ENCODE results near the gene ARAP2. TPM values are rescaled to one million over a fixed set of nuclear protein-coding genes. Genes with fewer than 3 reads are reported as not detected.
"Not testable (repeated sequence)": the region's sequence is repeated elsewhere in the genome, so short reads cannot be mapped to it uniquely, and the experiment has no call there.

Gene ARAP2
- total and polyA plus RNA-seq, 5 donors from 2014 or later: 10.2 to 92.2 (median 14.6) TPM

GRCh38 chr4:36183232-36183631 is 61.1 kb downstream of the ARAP2 start:
- Histone ChIP-seq H3K4me1 (ENCODE audit: control insufficient read depth, insufficient read depth, low read length, poor library complexity, severe bottlenecking) (no peaks in the 10 kb centered on the region), H3K36me3 (ENCODE audit: control insufficient read depth, insufficient read depth, low read length) (peaks cover 38% of the 10 kb centered on the region), H3K27me3 (ENCODE audit: control insufficient read depth, insufficient read depth, low read length) (no peaks in the 10 kb centered on the region), H3K9me3 (ENCODE audit: control insufficient read depth in 2 of 2, low read length in 2 of 2) (no peaks in the 10 kb centered on the region), H3K27ac (ENCODE audit: insufficient read depth, low read length, poor library complexity, severe bottlenecking) (no peak overlapping the region), H3K4me3 (ENCODE audit: low read depth, low read length) (no peak overlapping the region)
- no peak overlapping the region for H3K4me3 Mint-ChIP-seq
- H3K27ac Mint-ChIP-seq: no peak overlapping the region
- peaks cover 50% of the 10 kb centered on the region for H3K36me3 Mint-ChIP-seq
- DNase-seq: no peak
- H3K27me3 Mint-ChIP-seq: no peaks in the 10 kb centered on the region
- no peak for ATAC-seq (ENCODE audit: low read depth in 2 of 2)
- H3K9me3 Mint-ChIP-seq: no peaks in the 10 kb centered on the region
- H3K4me1 Mint-ChIP-seq: peaks cover 0 to 16% (median 6%) of the 10 kb centered on the region in 4 donors

- ATAC-seq (ENCODE audit: low read depth in 2 of 2); DNase-seq; H3K4me3 ChIP-seq (ENCODE audit: low read depth, low read length); H3K9me3 Mint-ChIP-seq; H3K4me1 ChIP-seq (ENCODE audit: control insufficient read depth, insufficient read depth, low read length, poor library complexity, severe bottlenecking); H3K27me3 ChIP-seq (ENCODE audit: control insufficient read depth, insufficient read depth, low read length); H3K27me3 Mint-ChIP-seq; H3K9me3 ChIP-seq (ENCODE audit: control insufficient read depth in 2 of 2, low read length in 2 of 2); H3K4me3 Mint-ChIP-seq; H3K27ac ChIP-seq (ENCODE audit: insufficient read depth, low read length, poor library complexity, severe bottlenecking): not testable (repeated sequence)
- H3K36me3 Mint-ChIP-seq: peaks cover 49% of the 10 kb centered on the region
- H3K27ac Mint-ChIP-seq: peak overlapping the region in 1 of 3 donors; percentile 26
- H3K36me3 ChIP-seq (ENCODE audit: control insufficient read depth, insufficient read depth, low read length): peaks cover 48% of the 10 kb centered on the region
- H3K4me1 Mint-ChIP-seq: peaks cover 0 to 16% (median 6%) of the 10 kb centered on the region in 4 donors
Measured at GRCh38 chr4:36182315-36182714, 62.0 kb downstream of the ARAP2 start.

DNA sequence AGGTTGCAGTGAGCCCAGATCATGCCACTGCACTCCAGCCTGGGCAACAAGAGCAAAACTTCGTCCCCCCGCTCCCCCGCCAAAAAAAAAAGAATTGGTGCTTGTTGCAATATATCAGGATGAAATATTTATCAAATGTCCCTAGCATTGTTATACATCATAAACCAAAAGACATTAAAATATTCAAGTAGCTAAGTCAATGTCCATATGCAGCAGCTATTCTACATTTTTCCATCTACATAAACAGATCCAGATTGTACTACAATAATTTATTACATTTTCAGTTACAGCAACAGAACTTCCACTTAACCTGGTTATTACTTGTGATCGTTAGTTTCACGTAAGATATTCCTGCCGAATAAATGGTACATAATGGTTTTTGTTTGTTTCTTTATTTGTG is 64.1 kb downstream of the ARAP2 start:
- DNase-seq (no peak), ATAC-seq (ENCODE audit: low read depth in 2 of 2) (no peak)
- no peaks in the 10 kb centered on the region for H3K9me3 ChIP-seq (ENCODE audit: control insufficient read depth in 2 of 2, low read length in 2 of 2)
- H3K4me1 ChIP-seq (ENCODE audit: control insufficient read depth, insufficient read depth, low read length, poor library complexity, severe bottlenecking): no peaks in the 10 kb centered on the region
- peaks cover 42% of the 10 kb centered on the region for H3K36me3 ChIP-seq (ENCODE audit: control insufficient read depth, insufficient read depth, low read length)
- H3K9me3 Mint-ChIP-seq: no peaks in the 10 kb centered on the region
- H3K4me1 Mint-ChIP-seq: peaks cover 0 to 16% (median 4%) of the 10 kb centered on the region in 4 donors
- no peak overlapping the region for H3K4me3 ChIP-seq (ENCODE audit: low read depth, low read length)
- no peak overlapping the region for H3K27ac Mint-ChIP-seq
- H3K27me3 Mint-ChIP-seq: no peaks in the 10 kb centered on the region
- peaks cover 51% of the 10 kb centered on the region for H3K36me3 Mint-ChIP-seq
- no peak overlapping the region for H3K4me3 Mint-ChIP-seq
- H3K27ac ChIP-seq (ENCODE audit: insufficient read depth, low read length, poor library complexity, severe bottlenecking): no peak overlapping the region
- H3K27me3 ChIP-seq (ENCODE audit: control insufficient read depth, insufficient read depth, low read length): no peaks in the 10 kb centered on the region

- H3K27me3 ChIP-seq (ENCODE audit: control insufficient read depth, insufficient read depth, low read length): no peaks in the 10 kb centered on the region
- Mint-ChIP-seq H3K36me3 (peaks cover 54% of the 10 kb centered on the region), H3K9me3 (no peaks in the 10 kb centered on the region), H3K27me3 (no peaks in the 10 kb centered on the region), H3K4me3 (no peak overlapping the region), H3K4me1 (peaks cover 0 to 23% (median 6%) of the 10 kb centered on the region in 4 donors), H3K27ac (peak overlapping the region in 1 of 3 donors; percentile 1)
- no peaks in the 10 kb centered on the region for H3K4me1 ChIP-seq (ENCODE audit: control insufficient read depth, insufficient read depth, low read length, poor library complexity, severe bottlenecking)
- DNase-seq (no peak), ATAC-seq (ENCODE audit: low read depth in 2 of 2) (no peak)
- H3K9me3 ChIP-seq (ENCODE audit: control insufficient read depth in 2 of 2, low read length in 2 of 2): no peaks in the 10 kb centered on the region
- H3K4me3 ChIP-seq (ENCODE audit: low read depth, low read length): no peak overlapping the region
- no peak overlapping the region for H3K27ac ChIP-seq (ENCODE audit: insufficient read depth, low read length, poor library complexity, severe bottlenecking)
- peaks cover 39% of the 10 kb centered on the region for H3K36me3 ChIP-seq (ENCODE audit: control insufficient read depth, insufficient read depth, low read length)
Measured at GRCh38 chr4:36178484-36178883, 65.8 kb downstream of the ARAP2 start.

- peaks cover 52% of the 10 kb centered on the region for H3K36me3 Mint-ChIP-seq
- no peaks in the 10 kb centered on the region for H3K27me3 ChIP-seq (ENCODE audit: control insufficient read depth, insufficient read depth, low read length)
- no peak overlapping the region for H3K4me3 Mint-ChIP-seq
- H3K4me3 ChIP-seq (ENCODE audit: low read depth, low read length): no peak overlapping the region
- H3K27ac Mint-ChIP-seq: no peak overlapping the region
- H3K9me3 Mint-ChIP-seq: no peaks in the 10 kb centered on the region
- H3K9me3 ChIP-seq (ENCODE audit: control insufficient read depth in 2 of 2, low read length in 2 of 2): no peaks in the 10 kb centered on the region
- no peak overlapping the region for H3K27ac ChIP-seq (ENCODE audit: insufficient read depth, low read length, poor library complexity, severe bottlenecking)
- no peaks in the 10 kb centered on the region for H3K27me3 Mint-ChIP-seq
- H3K4me1 Mint-ChIP-seq: peaks cover 0 to 23% (median 6%) of the 10 kb centered on the region in 4 donors
- DNase-seq (no peak), ATAC-seq (ENCODE audit: low read depth in 2 of 2) (no peak)
- H3K36me3 ChIP-seq (ENCODE audit: control insufficient read depth, insufficient read depth, low read length): peaks cover 39% of the 10 kb centered on the region
- H3K4me1 ChIP-seq (ENCODE audit: control insufficient read depth, insufficient read depth, low read length, poor library complexity, severe bottlenecking): no peaks in the 10 kb centered on the region
Measured at GRCh38 chr4:36177946-36178345, 66.4 kb downstream of the ARAP2 start.

DNA sequence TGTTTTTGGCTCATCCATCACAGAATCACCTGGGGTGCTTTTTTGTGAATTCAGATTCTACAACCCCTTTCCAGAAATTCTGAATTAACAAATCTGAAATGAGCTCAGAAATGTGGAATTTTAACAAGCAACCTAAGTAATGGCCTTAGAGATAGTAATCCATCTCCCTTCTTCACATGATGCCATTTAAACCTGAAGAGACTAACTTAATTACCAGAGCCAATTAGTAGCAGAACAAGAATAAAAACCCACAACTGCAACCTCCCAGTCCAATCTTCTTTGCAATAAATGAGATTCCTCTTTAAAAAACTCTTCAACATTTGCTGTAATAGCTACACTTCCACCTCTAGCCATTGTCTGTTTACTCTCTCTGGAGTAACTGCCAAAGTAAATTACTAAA is 69.7 kb downstream of the ARAP2 start:
- Histone ChIP-seq H3K4me3 (ENCODE audit: low read depth, low read length) (no peak overlapping the region), H3K36me3 (ENCODE audit: control insufficient read depth, insufficient read depth, low read length) (peaks cover 26% of the 10 kb centered on the region), H3K27ac (ENCODE audit: insufficient read depth, low read length, poor library complexity, severe bottlenecking) (no peak overlapping the region), H3K9me3 (ENCODE audit: control insufficient read depth in 2 of 2, low read length in 2 of 2) (no peaks in the 10 kb centered on the region), H3K4me1 (ENCODE audit: control insufficient read depth, insufficient read depth, low read length, poor library complexity, severe bottlenecking) (no peaks in the 10 kb centered on the region), H3K27me3 (ENCODE audit: control insufficient read depth, insufficient read depth, low read length) (no peaks in the 10 kb centered on the region)
- H3K27me3 Mint-ChIP-seq: no peaks in the 10 kb centered on the region
- peaks cover 35% of the 10 kb centered on the region for H3K36me3 Mint-ChIP-seq
- ATAC-seq (ENCODE audit: low read depth in 2 of 2) (no peak), DNase-seq (no peak)
- H3K27ac Mint-ChIP-seq: no peak overlapping the region
- no peaks in the 10 kb centered on the region for H3K9me3 Mint-ChIP-seq
- H3K4me1 Mint-ChIP-seq: peaks cover 7 to 24% (median 8%) of the 10 kb centered on the region in 4 donors
- H3K4me3 Mint-ChIP-seq: no peak overlapping the region

- no peaks in the 10 kb centered on the region for H3K9me3 Mint-ChIP-seq
- ATAC-seq (ENCODE audit: low read depth in 2 of 2) (no peak), DNase-seq (no peak)
- peaks cover 26% of the 10 kb centered on the region for H3K36me3 ChIP-seq (ENCODE audit: control insufficient read depth, insufficient read depth, low read length)
- H3K4me1 Mint-ChIP-seq: peaks cover 11 to 21% (median 12%) of the 10 kb centered on the region in 4 donors
- no peak overlapping the region for H3K4me3 Mint-ChIP-seq
- H3K4me3 ChIP-seq (ENCODE audit: low read depth, low read length): no peak overlapping the region
- H3K36me3 Mint-ChIP-seq: peaks cover 32% of the 10 kb centered on the region
- H3K4me1 ChIP-seq (ENCODE audit: control insufficient read depth, insufficient read depth, low read length, poor library complexity, severe bottlenecking): no peaks in the 10 kb centered on the region
- H3K9me3 ChIP-seq (ENCODE audit: control insufficient read depth in 2 of 2, low read length in 2 of 2): no peaks in the 10 kb centered on the region
- H3K27ac ChIP-seq (ENCODE audit: insufficient read depth, low read length, poor library complexity, severe bottlenecking): no peak overlapping the region
- no peak overlapping the region for H3K27ac Mint-ChIP-seq
- H3K27me3 Mint-ChIP-seq: no peaks in the 10 kb centered on the region
- H3K27me3 ChIP-seq (ENCODE audit: control insufficient read depth, insufficient read depth, low read length): no peaks in the 10 kb centered on the region
Measured at GRCh38 chr4:36173905-36174304, 70.4 kb downstream of the ARAP2 start.

- Histone ChIP-seq H3K27me3 (ENCODE audit: control insufficient read depth, insufficient read depth, low read length) (no peaks in the 10 kb centered on the region), H3K27ac (ENCODE audit: insufficient read depth, low read length, poor library complexity, severe bottlenecking) (no peak overlapping the region), H3K4me3 (ENCODE audit: low read depth, low read length) (no peak overlapping the region), H3K36me3 (ENCODE audit: control insufficient read depth, insufficient read depth, low read length) (peaks cover 20% of the 10 kb centered on the region), H3K9me3 (ENCODE audit: control insufficient read depth in 2 of 2, low read length in 2 of 2) (no peaks in the 10 kb centered on the region), H3K4me1 (ENCODE audit: control insufficient read depth, insufficient read depth, low read length, poor library complexity, severe bottlenecking) (no peaks in the 10 kb centered on the region)
- no peaks in the 10 kb centered on the region for H3K27me3 Mint-ChIP-seq
- H3K27ac Mint-ChIP-seq: no peak overlapping the region
- no peak for ATAC-seq (ENCODE audit: low read depth in 2 of 2)
- H3K4me1 Mint-ChIP-seq: peaks cover 14 to 23% (median 19%) of the 10 kb centered on the region in 4 donors
- H3K9me3 Mint-ChIP-seq: no peaks in the 10 kb centered on the region
- peaks cover 29% of the 10 kb centered on the region for H3K36me3 Mint-ChIP-seq
- no peak overlapping the region for H3K4me3 Mint-ChIP-seq
- DNase-seq: no peak
Measured at GRCh38 chr4:36172656-36173055, 71.7 kb downstream of the ARAP2 start.
